ENCODE data around the gene KIF9.
"Not testable (repeated sequence)": the region's sequence is repeated elsewhere in the genome, so short reads cannot be mapped to it uniquely, and the experiment has no call there.

Gene KIF9

GRCh38 chr3:47318916-47319315 lies 36.3 kb upstream of the KIF9 start:
- no peak for TF ChIP-seq CTCF (IDR thresholded peaks at IDR 0.05; ENCODE audit: insufficient read depth, low read length, poor library complexity, severe bottlenecking)
- Histone ChIP-seq H3K27me3 (replicated peaks; ENCODE audit: control insufficient read depth, insufficient read depth, low read length) (no peaks in the 10 kb centered on the region), H3K36me3 (ENCODE audit: control insufficient read depth, insufficient read depth, low read length) (peaks cover 16% of the 10 kb centered on the region), H3K4me3 (replicated peaks; ENCODE audit: low read depth, low read length) (no peak overlapping the region)
- DNase-seq (ENCODE audit: extremely low read depth, insufficient read length), result no peak

DNA sequence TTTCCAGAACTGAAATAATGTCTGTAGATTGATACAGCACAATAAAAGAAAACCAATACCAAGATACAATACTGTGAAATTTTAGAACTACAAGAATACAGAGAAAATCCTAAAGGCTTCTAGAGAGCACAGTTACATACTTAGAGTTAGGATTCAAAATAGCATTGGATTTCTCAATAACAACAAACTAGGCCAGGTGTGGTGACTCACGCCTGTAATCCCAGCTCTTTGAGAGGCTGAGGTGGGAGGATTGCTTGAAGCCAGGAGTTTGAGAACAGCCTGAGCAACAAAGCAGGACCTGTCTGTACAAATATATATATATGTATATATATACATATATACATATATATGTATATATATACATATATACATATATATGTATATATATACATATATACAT lies 33.6 kb upstream of the KIF9 start:
- not testable (repeated sequence) for H3K27me3 ChIP-seq (replicated peaks; ENCODE audit: control insufficient read depth, insufficient read depth, low read length); H3K36me3 ChIP-seq (ENCODE audit: control insufficient read depth, insufficient read depth, low read length); H3K4me3 ChIP-seq (replicated peaks; ENCODE audit: low read depth, low read length); DNase-seq (ENCODE audit: extremely low read depth, insufficient read length)

GRCh38 chr3:47315069-47315647 lies 32.6 kb upstream of the KIF9 start:
- Histone ChIP-seq H3K36me3 (ENCODE audit: control insufficient read depth, insufficient read depth, low read length) (peaks cover 2% of the 10 kb centered on the region; the same call in 1 of the 2 replicates), H3K4me3 (replicated peaks; ENCODE audit: low read depth, low read length) (no peak overlapping the region), H3K27me3 (replicated peaks; ENCODE audit: control insufficient read depth, insufficient read depth, low read length) (no peaks in the 10 kb centered on the region)
- DNase-seq (ENCODE audit: extremely low read depth, insufficient read length), result no peak
- TF ChIP-seq CTCF (IDR thresholded peaks at IDR 0.05; ENCODE audit: insufficient read depth, low read length, poor library complexity, severe bottlenecking), result no peak

DNA sequence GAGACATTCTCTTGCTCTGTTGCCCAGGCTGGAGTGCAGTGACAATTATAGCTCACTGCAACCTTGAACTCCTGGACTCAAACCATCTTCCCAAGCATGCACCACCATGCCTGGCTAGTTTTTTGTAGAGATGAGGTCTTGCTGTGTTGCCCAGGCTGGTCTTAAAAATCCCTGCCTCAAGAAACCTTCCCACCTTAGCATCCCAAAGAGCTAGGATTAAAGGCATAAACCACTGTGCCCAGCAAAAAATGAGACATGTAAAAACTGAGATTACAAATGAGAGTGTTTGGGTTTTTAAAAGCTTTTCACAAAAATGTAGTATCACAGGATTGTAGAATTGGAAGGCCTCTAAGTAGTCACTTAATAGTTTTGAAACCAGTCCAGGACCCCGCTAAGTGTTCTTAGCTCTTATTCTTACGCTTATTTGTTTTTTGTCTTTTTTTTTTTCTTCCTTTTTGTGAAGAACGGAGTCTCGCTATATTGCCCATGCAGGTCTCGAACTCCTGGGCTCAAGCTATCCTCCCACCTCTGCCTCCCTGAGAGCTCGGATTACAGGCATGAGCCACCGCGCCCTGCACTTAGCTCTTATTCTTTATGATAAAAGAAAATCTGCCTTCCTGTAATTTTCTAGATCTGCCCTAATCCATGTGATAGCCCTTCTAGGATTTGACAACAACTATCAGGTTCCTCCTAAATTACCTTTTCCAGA lies 31.6 kb upstream of the KIF9 start:
- H3K4me3 ChIP-seq (replicated peaks; ENCODE audit: low read depth, low read length), result no peak overlapping the region
- no peak for TF ChIP-seq CTCF (IDR thresholded peaks at IDR 0.05; ENCODE audit: insufficient read depth, low read length, poor library complexity, severe bottlenecking)
- DNase-seq (ENCODE audit: extremely low read depth, insufficient read length), result no peak
- no peaks in the 10 kb centered on the region for H3K27me3 ChIP-seq (replicated peaks; ENCODE audit: control insufficient read depth, insufficient read depth, low read length)
- H3K36me3 ChIP-seq (ENCODE audit: control insufficient read depth, insufficient read depth, low read length), result no peaks in the 10 kb centered on the region; the same call in 1 of the 2 replicates

DNA sequence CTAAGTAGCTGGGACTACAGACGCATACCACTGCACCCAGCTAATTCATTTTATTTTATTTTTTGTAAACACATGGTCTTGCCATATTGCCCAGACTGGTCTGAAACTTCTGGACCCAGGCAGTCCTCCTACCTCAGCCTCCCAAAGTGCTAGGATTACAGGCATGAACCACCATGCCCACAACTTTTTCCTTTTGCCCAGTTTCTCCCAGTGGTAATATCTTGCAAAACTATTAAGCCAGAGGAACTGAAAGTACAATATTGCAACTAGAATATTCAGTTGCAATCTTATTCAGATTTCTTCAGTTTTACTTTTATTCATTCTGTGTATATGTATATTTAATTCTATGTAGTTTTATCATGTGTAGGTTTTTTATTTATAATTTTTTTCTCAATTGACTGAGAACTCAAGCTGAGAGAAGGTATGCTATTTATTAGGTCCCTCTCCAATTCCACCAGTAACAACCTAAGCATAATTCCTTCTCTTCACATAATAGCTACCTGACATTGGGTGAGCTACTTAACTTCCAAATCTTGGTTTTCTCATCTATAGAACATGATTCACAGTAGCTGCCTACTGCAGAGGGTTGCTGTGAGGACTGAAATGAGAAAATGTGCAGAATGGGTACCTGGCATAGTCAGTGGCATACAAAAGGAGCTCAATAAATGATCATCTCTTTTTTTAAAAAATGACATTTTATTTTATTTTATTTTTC lies 30.9 kb upstream of the KIF9 start:
- Histone ChIP-seq H3K36me3 (ENCODE audit: control insufficient read depth, insufficient read depth, low read length) (no peaks in the 10 kb centered on the region; the same call in 1 of the 2 replicates), H3K4me3 (replicated peaks; ENCODE audit: low read depth, low read length) (no peak overlapping the region), H3K27me3 (replicated peaks; ENCODE audit: control insufficient read depth, insufficient read depth, low read length) (no peaks in the 10 kb centered on the region)
- TF ChIP-seq CTCF (IDR thresholded peaks at IDR 0.05; ENCODE audit: insufficient read depth, low read length, poor library complexity, severe bottlenecking), result no peak
- DNase-seq (ENCODE audit: extremely low read depth, insufficient read length), result no peak

GRCh38 chr3:47310391-47310790 lies 27.8 kb upstream of the KIF9 start:
- DNase-seq (ENCODE audit: extremely low read depth, insufficient read length), result no peak
- no peaks in the 10 kb centered on the region for H3K36me3 ChIP-seq (ENCODE audit: control insufficient read depth, insufficient read depth, low read length)
- no peak for TF ChIP-seq CTCF (IDR thresholded peaks at IDR 0.05; ENCODE audit: insufficient read depth, low read length, poor library complexity, severe bottlenecking)
- no peaks in the 10 kb centered on the region for H3K27me3 ChIP-seq (replicated peaks; ENCODE audit: control insufficient read depth, insufficient read depth, low read length)
- H3K4me3 ChIP-seq (replicated peaks; ENCODE audit: low read depth, low read length), result no peak overlapping the region

GRCh38 chr3:47309231-47309630 lies 26.6 kb upstream of the KIF9 start:
- not testable (repeated sequence) for H3K36me3 ChIP-seq (ENCODE audit: control insufficient read depth, insufficient read depth, low read length); DNase-seq (ENCODE audit: extremely low read depth, insufficient read length); H3K4me3 ChIP-seq (replicated peaks; ENCODE audit: low read depth, low read length); H3K27me3 ChIP-seq (replicated peaks; ENCODE audit: control insufficient read depth, insufficient read depth, low read length)
